GM19025 (cell line): ENCODE data around the gene KRTAP4-6.
"Not testable (repeated sequence)": the region's sequence is repeated elsewhere in the genome, so short reads cannot be mapped to it uniquely, and the experiment has no call there.

Experiments used
- ATAC-seq: cut with Tn5 transposase; IDR thresholded peaks from one replicate; pipeline ENCODE4 v1.9.1; 2021; ENCODE audit warnings: mild to moderate bottlenecking, low read depth, moderate library complexity; ENCODE audit not compliant: unreplicated experiment

KRTAP4-6 gene

GRCh38 chr17:41148971-41149651 lies 8.8 kb upstream of the KRTAP4-6 start:
- ATAC-seq: not testable (repeated sequence)

- no peak for ATAC-seq
Measured at GRCh38 chr17:41147531-41148204, 7.3 kb upstream of the KRTAP4-6 start.

GRCh38 chr17:41145261-41145660 lies 4.9 kb upstream of the KRTAP4-6 start:
- ATAC-seq: no peak

GRCh38 chr17:41144846-41145245 lies 4.5 kb upstream of the KRTAP4-6 start:
- ATAC-seq: no peak

- no peak for ATAC-seq
Measured at GRCh38 chr17:41141361-41141760, 1.0 kb upstream of the KRTAP4-6 start.

- ATAC-seq: not testable (repeated sequence)
Measured at GRCh38 chr17:41139865-41140264, 479 bp downstream of the KRTAP4-6 start.

GRCh38 chr17:41133880-41134735 lies 6.2 kb downstream of the KRTAP4-6 start:
- ATAC-seq: no peak

- no peak for ATAC-seq
Measured at GRCh38 chr17:41131979-41132378, 8.4 kb downstream of the KRTAP4-6 start.

GRCh38 chr17:41127371-41127770 lies 13.0 kb downstream of the KRTAP4-6 start:
- no peak for ATAC-seq

- ATAC-seq: no peak
Measured at GRCh38 chr17:41126412-41126811, 13.9 kb downstream of the KRTAP4-6 start.

GRCh38 chr17:41125064-41125463 lies 15.3 kb downstream of the KRTAP4-6 start:
- no peak for ATAC-seq

- not testable (repeated sequence) for ATAC-seq
Measured at GRCh38 chr17:41123991-41124371, 16.4 kb downstream of the KRTAP4-6 start, which contains the start of gene KRTAP4-12. TSS of gene KRTAP4-12 (minus strand) at chr17:41124182. CDS start at chr17:41124122, 60 bp downstream.

GRCh38 chr17:41123292-41123990 lies 16.9 kb downstream of the KRTAP4-6 start:
- not testable (repeated sequence) for ATAC-seq

GRCh38 chr17:41121742-41122141 lies 18.6 kb downstream of the KRTAP4-6 start:
- ATAC-seq: no peak

- ATAC-seq: not testable (repeated sequence)
Measured at GRCh38 chr17:41119696-41120690, 20.4 kb downstream of the KRTAP4-6 start.

- no peak for ATAC-seq
Measured at GRCh38 chr17:41118721-41119120, 21.6 kb downstream of the KRTAP4-6 start.

- not testable (repeated sequence) for ATAC-seq
Measured at GRCh38 chr17:41117846-41118386, 22.4 kb downstream of the KRTAP4-6 start, which contains the start of gene KRTAP4-11. TSS of gene KRTAP4-11 (minus strand) at chr17:41118373. CDS start at chr17:41118315, 58 bp downstream.

GRCh38 chr17:41116297-41116696 lies 24.0 kb downstream of the KRTAP4-6 start:
- no peak for ATAC-seq
